OCI-LY3 (cell line): Measurements from ENCODE around the gene H2BK1.
A peak's percentile ranks its signal among the peaks of the same experiment; 100 is the strongest.

Source experiments
- H2AFZ ChIP-seq: fragments of 200-600, 300-600 bp; shearing (Covaris generic); 2 replicates; pipeline ENCODE4 v1.6.0; 2014; ENCODE audit warnings: antibody characterized with exemption, low read depth, low read length
- H3K27ac ChIP-seq: fragments of 200-600, 300-600 bp; sonication (generic); 2 replicates; pipeline ENCODE4 v1.5.1; 2014; ENCODE audit warnings: mild to moderate bottlenecking, low read length, moderate library complexity, mixed read lengths
- H3K27me3 ChIP-seq: fragments of 200-600, 300-600 bp; sonication (generic); 2 replicates; pipeline ENCODE4 v1.6.1; 2014; ENCODE audit warnings: low read depth, low read length, mixed read lengths
- H3K36me3 ChIP-seq: fragments of 200-600, 300-600 bp; sonication (generic); replicated peaks from 2 replicates; pipeline ENCODE3; 2014; ENCODE audit warnings: low read depth, low read length, mixed read lengths
- H3K4me1 ChIP-seq: fragments of 300-600, 200-600 bp; sonication (generic); 2 replicates; pipeline ENCODE4 v1.6.1; 2014; ENCODE audit warnings: low read length, mixed read lengths
- H3K4me2 ChIP-seq: fragments of 200-600, 300-600 bp; sonication (generic); 2 replicates; pipeline ENCODE4 v1.6.1; 2014; ENCODE audit warnings: low read length, mixed read lengths
- H3K4me3 ChIP-seq: fragments of 300-600, 200-600 bp; sonication (generic); 2 replicates; pipeline ENCODE4 v1.5.1; 2014; ENCODE audit warnings: antibody characterized with exemption, mild to moderate bottlenecking, low read length, moderate library complexity
- H3K79me2 ChIP-seq: fragments of 300-600, 200-600 bp; shearing (Covaris generic); 2 replicates; pipeline ENCODE4 v1.6.1; 2014; ENCODE audit warnings: mild to moderate bottlenecking, low read length, mixed read lengths
- H3K9ac ChIP-seq: fragments of 300-600, 200-600 bp; shearing (Covaris generic); 2 replicates; pipeline ENCODE4 v1.6.0; 2014; ENCODE audit warnings: mild to moderate bottlenecking, low read length, moderate library complexity
- H3K9me3 ChIP-seq: fragments of 200-600, 300-600 bp; shearing (Covaris generic); 2 replicates; pipeline ENCODE4 v1.6.1; 2014; ENCODE audit warnings: low read length, mixed read lengths; ENCODE audit not compliant: insufficient read depth
- H4K20me1 ChIP-seq: fragments of 200-600, 300-600 bp; sonication (generic); 2 replicates; pipeline ENCODE4 v1.6.1; 2016; ENCODE audit warnings: low read length, mixed read lengths; ENCODE audit not compliant: insufficient read depth
- CTCF ChIP-seq: fragments of 200-600, 300-600 bp; sonication (generic); IDR thresholded peaks from 2 replicates; pipeline ENCODE4 v1.5.1; 2014; ENCODE audit warnings: antibody characterized with exemption, low read length, low read depth
- EZH2phosphoT487 ChIP-seq: fragments of 200-600 bp; shearing (Covaris generic); IDR thresholded peaks from 2 replicates; pipeline ENCODE4 v1.6.1; 2018; ENCODE audit warnings: antibody characterized with exemption, mixed run types, low read depth

Gene H2BK1

GRCh38 chr7:151225948-151226510, 15.7 kb upstream of the H2BK1 start:
- Histone ChIP-seq H3K27ac (no peak overlapping the region), H3K4me3 (peak overlapping the region; percentile 93), H3K9ac (peak overlapping the region; percentile 82), H2AFZ (no peak overlapping the region), H3K79me2 (peaks cover 20% of the 10 kb centered on the region), H3K4me1 (peaks cover 13% of the 10 kb centered on the region), H3K4me2 (peak overlapping the region; percentile 97), H3K27me3 (no peaks in the 10 kb centered on the region), H3K36me3 (peaks cover 36% of the 10 kb centered on the region), H3K9me3 (no peaks in the 10 kb centered on the region), H4K20me1 (no peaks in the 10 kb centered on the region)
- no peak for TF ChIP-seq EZH2phosphoT487
- TF ChIP-seq CTCF = no peak

- Histone ChIP-seq H3K36me3 (peaks cover 42% of the 10 kb centered on the region), H3K79me2 (peaks cover 20% of the 10 kb centered on the region), H4K20me1 (no peaks in the 10 kb centered on the region), H3K4me3 (no peak overlapping the region), H3K27ac (no peak overlapping the region), H3K4me1 (peaks cover 13% of the 10 kb centered on the region), H3K4me2 (no peak overlapping the region), H3K9me3 (no peaks in the 10 kb centered on the region), H3K27me3 (no peaks in the 10 kb centered on the region), H2AFZ (no peak overlapping the region), H3K9ac (no peak overlapping the region)
- TF ChIP-seq CTCF = no peak
- no peak for TF ChIP-seq EZH2phosphoT487
Measured at GRCh38 chr7:151223728-151224127, 13.4 kb upstream of the H2BK1 start.

GRCh38 chr7:151218170-151218569, 7.9 kb upstream of the H2BK1 start:
- Histone ChIP-seq H3K27ac (no peak overlapping the region), H2AFZ (no peak overlapping the region), H3K9ac (no peak overlapping the region), H3K4me1 (no peaks in the 10 kb centered on the region), H3K79me2 (no peaks in the 10 kb centered on the region), H3K4me2 (no peak overlapping the region), H3K4me3 (no peak overlapping the region), H3K36me3 (peaks cover 61% of the 10 kb centered on the region), H3K9me3 (no peaks in the 10 kb centered on the region), H4K20me1 (no peaks in the 10 kb centered on the region), H3K27me3 (no peaks in the 10 kb centered on the region)
- no peak for TF ChIP-seq CTCF
- TF ChIP-seq EZH2phosphoT487 = no peak

- H3K9ac ChIP-seq = no peak overlapping the region
- H3K36me3 ChIP-seq = peaks cover 58% of the 10 kb centered on the region
- H3K4me3 ChIP-seq = no peak overlapping the region
- no peaks in the 10 kb centered on the region for H3K79me2 ChIP-seq
- no peak overlapping the region for H3K27ac ChIP-seq
- no peak overlapping the region for H2AFZ ChIP-seq
- no peaks in the 10 kb centered on the region for H3K9me3 ChIP-seq
- no peaks in the 10 kb centered on the region for H3K27me3 ChIP-seq
- no peaks in the 10 kb centered on the region for H3K4me1 ChIP-seq
- no peak for TF ChIP-seq EZH2phosphoT487
- TF ChIP-seq CTCF = no peak
- H4K20me1 ChIP-seq = no peaks in the 10 kb centered on the region; the same call in 1 of the 2 replicates
- no peak overlapping the region for H3K4me2 ChIP-seq
Measured at GRCh38 chr7:151215396-151215795, 5.1 kb upstream of the H2BK1 start.
